Activated CD4-positive, alpha-beta T cell treated with anti-CD3 and anti-CD28 coated beads, Interleukin-2, Interleukin-6, amounts not matched to agents 100 ng/mL and 50 ng/mL, durations not matched to agents 16 hours and 8 hours (primary cell): Measurements from ENCODE around the gene IMP3.
A peak's percentile ranks its signal among the peaks of the same experiment; 100 is the strongest.

Experiments used
- DNase-seq: peaks from one replicate; pipeline ENCODE4 v3.0.0-alpha.2; 2020

The IMP3 gene

DNA sequence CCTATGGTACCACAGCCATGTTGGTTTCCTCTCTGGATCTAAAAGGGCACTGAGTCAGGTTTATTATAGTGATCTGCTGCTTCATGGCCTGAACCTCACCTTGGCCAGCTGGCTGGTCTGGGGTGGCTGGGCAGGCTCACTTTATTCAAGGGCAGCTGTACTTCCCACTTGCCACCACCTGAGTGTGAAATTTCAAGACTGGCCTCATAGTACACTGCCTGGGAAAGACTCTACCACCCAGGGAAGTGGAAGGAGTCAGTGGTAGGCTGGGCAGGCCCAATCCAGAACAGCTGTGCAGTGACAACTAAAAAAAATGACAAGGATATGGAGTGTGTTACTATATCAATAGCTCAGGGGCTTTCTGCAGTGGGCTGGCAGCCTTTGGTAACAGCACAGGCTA is 23.3 kb downstream of the IMP3 start:
- no peak for DNase-seq

DNA sequence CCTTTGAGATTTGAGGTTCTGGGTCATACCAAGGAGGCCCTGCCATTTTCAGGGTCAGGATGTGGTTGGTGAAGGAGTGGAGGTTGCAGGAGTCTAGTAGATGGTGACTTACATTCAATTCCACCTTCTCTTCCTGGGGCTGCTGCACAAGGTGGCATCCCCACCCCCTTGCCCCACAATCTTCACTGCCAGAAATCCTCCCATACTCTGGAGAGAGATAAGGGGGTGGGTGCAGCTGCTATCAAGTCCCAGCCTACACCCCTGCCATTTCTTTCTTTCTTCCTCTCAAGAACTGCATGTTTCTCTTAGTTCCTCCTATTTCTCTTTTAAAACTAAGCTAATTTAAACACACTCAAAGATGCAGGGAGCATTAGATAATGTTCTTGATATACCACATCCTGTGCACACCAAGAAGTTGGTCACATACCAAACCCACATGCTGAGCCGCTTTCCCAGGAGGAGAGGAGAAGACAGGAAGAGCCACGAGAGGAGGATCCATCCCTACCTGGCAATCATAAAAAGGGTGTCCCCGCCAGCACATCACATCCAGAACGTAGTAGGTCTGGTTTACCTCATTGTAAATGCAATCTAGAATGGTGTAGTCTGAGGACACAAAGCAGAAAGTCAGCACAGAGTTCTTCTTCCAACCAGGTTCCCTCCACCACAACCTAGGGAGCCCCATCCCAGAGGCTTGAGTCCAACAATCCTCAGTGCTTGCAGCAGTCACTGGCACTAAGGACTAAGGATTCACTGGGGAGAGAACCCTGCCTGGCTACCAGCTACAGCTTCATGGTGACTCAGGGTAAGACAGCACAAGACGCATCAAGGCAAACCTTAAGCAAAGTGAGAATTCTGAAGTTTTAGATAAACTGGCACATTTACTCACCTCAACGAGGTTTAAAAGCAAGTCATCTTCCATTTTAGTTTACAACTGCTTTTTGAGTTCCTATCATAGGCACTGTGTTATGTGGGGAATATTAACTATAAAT is 33.0 kb downstream of the IMP3 start:
- DNase-seq: peak; percentile 37

DNA sequence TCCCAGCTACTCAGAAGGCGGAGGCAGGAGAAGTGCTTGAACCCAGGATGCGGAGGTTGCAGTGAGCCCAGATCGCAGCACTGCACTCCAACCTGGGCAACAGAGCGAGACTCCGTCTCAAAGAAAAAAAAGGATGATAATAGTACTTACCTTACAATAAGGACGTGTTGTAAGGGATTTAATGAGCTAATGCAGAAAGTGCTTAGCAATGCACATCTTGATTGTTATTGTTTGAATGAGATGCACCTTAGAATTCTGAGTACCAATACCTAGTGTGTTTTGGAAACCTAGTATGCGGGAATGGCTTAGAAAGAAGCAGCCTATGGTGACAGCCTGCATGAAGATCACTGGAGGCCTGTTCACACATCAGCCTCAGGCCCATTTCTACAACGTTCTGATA is 34.0 kb downstream of the IMP3 start:
- DNase-seq: no peak

DNA sequence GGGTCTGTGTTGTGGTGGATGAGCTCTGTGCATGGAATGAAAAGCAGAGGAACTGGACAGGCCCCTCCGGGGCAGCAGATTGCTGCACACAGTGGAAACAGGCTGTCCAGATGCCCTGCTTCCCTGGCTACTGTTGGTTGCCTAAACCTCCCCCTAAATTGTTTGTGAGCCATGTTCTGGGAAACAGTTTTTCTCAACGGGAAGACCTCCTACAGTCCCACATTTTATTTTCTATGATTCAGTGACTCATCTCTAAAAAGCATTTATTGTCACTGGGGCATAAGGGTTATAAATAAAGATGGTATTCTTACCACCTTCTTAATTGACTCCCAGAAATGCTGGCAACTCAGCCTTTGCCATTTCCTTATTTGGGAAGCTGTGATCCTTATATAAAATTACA is 40.6 kb downstream of the IMP3 start:
- no peak for DNase-seq

DNA sequence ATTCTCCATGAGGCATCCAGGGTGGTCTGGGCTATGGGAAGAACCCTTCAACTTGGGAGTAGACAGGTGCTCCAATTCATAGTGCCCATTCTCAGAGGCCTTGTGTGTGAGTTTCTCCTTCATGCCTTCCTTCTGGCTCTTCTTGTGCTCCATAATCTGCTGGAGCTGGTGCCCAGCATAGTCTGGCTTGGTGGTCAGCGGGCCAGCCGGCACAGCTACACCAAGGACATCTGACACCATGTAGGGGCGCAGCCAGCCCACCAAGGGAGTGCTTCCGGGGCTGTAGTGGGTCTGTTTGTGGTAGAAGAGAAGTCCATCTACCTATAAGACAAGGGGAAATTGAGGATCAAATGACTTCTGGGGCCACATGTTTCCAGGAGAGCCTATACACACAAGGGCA is 41.7 kb downstream of the IMP3 start:
- DNase-seq: no peak

DNA sequence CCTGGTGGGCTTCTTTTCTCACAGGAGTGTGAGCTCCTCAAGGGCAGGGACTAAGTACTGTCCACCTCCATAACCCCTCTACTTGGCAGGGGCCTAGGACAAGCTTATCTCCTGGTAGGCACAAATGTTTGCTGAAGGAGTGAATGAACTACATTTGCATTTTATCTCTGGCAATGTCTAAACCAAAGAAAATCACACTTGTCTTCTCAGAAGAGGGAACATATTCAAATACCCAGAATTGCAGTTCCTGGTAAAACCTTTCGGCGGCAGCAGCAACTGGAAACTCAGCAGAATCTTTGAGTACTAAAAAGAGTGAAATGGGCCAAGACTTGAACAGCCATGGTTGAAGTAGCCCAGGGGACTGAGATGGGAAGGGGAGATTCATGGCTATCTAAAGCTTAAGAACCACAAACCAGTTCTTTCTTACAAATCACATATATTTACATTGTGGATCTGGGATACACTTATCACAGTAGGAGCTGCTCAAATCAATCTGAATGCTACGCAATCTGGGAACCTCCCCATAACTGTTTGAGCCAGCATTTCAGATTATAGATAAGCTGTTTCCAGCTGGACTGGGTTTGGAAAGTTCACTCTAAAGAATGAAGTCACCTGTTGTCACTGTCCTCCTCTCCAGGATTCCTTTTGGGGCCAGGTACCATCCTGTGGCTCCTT is 42.2 kb downstream of the IMP3 start:
- DNase-seq: peak; percentile 71

DNA sequence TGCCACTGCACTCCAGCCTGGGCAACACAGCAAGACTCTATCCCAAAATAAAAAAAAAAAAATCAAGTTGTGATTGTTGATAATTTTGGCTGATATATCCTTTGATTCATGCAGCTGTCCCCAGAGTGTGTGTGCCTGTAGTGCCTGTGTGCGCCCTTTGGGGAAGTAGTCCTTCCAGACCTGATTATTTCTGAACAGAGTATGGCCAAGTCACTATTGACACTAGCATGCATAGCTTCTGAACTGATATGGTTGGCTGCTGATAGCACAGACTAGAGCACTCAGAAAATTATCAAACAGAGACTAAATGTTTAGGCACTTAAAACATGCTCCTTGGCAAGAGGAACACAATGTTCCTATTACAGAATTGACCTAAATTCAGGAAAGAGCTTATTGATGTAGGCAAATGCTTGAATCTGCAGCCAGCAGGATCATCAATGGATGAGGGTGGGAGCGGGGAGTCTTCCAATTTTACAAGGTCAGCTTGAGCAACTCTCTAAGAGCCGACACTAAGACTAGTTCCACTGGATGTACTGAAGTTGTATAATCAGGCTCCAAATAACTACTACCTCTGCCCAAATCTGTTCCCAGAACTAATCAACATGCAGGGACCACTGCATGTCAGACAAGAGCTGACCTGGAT is 43.2 kb downstream of the IMP3 start:
- DNase-seq: no peak

DNA sequence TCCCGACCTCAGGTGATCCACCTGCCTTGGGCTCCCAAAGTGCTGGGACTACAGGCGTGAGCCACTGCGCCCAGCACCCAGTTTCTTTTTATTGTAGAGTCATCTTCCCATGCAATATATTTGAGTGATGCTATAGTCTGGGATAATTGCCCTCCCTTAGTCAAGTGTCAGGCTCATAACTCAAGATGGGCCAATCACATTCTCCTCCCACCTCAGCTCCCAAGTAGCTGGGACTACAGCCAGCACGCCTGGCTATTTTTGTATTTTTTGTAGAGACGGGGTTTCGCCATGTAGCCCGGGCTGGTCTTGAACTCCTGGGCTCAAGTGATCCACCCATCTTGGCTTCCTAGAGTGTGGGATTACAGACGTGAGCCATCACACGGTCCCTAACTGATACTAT is 45.7 kb downstream of the IMP3 start:
- no peak for DNase-seq

DNA sequence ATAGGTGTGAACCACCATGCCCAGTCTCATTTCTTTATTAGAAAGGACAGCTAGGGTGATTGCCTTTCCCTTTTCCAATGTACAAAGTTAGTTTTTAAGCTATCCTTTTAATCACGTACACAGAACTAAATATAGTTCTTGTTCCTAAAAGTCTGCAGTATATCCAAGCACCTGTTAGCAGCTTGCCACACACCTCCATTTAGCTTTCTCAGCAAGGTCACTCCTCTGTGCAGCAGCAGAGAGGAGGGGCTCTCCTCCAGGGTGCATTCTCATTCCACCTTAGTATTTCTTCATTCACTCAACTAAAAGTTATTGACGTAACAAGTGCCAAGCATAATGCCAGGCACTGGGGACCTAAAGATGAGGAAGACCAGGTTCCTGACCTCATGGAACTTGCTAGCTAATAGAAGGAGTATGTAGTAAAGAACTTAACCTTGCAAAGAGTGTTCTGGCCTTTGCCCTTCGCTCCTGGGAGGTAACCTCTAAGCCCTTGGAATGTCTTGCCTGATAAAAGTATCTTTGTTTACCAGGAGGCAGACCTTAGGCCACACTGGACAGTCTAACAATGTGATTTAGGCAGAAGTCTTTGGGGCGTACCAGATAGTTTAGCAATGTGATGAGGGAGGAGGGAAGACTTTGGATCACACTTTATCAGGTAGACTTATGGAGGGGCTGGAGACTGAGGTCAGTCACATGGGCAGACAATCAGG is 48.2 kb downstream of the IMP3 start:
- no peak for DNase-seq

DNA sequence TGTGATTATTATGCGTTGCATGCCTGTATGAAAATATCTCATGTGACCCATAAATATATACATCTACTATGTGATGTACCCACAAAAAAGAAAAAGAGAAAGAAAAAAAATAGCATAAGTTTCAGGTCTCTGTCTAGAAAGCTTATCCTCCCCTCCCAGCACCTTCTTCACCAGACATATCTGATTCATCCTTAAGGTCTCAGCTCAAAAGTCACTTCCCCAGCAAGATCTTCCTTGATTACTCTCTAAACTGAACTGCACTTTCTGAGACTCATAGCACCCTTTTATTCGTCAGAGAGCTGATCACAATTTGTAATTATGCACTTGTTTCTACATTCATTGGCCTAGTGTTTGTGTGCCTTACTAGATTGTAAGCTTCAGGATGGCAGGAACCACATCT is 49.8 kb downstream of the IMP3 start:
- DNase-seq: no peak
